ENCODE results near the gene PPFIBP2.

The PPFIBP2 gene

GRCh38 chr11:7528514-7529049 lies 14.8 kb downstream of the PPFIBP2 start:
- DNase-seq, result no peak

- no peak for DNase-seq
These were observed 16.3 kb downstream of the PPFIBP2 start for GRCh38 chr11:7530013-7530640.

DNA sequence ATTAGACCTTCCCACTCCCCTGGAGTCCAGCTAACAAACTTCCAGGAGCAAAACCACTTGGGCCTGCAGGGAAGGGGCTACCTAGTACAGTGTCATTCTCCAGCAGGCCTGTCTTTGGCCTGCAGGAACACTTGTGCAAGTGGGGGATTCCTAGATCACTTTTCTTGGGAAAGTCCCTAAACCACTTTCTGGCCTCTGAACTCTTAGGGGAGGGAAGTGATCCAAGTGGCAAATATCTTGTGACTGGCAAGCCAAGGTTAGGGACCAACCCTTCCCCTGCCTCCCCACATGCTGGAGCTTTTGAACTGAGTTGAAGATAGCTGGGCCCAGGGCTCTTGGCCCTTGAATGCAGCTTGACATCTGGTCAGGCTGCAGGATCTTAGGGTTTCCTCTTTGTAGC lies 17.2 kb downstream of the PPFIBP2 start:
- no peak for DNase-seq

DNA sequence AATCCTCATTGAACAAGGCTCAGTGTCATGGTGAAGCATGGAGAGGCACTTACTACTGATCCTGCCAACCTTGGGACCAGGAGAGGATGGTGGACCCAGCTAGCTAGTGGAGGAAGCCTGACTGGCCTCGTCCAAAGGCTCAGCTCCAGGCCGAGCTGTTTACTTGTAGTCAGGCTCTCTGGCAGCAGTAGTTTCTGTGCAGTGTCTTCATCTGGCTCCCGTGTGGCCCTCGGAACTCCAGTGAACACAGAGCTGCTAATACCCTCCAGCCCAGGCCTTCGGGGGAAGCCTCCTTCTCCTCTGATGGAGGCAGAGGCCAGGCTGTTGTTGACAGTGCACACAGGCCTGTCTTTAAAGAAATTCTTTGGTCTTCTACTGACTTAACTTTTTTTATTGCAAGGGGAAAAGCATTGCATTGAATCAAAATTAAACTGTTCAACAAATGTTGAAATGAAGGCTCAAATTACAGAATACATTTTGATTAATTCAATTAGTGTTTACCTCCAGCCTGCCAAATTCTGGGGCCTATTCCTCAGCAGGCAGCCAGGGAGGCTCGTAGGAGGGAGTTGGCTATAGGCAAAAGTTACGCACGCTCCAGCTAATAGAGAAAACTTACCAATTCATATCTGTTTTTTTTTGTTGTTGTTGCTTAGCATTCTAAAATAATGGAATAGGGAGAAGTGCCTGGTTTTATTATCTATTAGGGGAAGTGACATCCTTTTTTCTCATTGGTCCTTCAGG lies 18.8 kb downstream of the PPFIBP2 start:
- DNase-seq, result no peak

DNA sequence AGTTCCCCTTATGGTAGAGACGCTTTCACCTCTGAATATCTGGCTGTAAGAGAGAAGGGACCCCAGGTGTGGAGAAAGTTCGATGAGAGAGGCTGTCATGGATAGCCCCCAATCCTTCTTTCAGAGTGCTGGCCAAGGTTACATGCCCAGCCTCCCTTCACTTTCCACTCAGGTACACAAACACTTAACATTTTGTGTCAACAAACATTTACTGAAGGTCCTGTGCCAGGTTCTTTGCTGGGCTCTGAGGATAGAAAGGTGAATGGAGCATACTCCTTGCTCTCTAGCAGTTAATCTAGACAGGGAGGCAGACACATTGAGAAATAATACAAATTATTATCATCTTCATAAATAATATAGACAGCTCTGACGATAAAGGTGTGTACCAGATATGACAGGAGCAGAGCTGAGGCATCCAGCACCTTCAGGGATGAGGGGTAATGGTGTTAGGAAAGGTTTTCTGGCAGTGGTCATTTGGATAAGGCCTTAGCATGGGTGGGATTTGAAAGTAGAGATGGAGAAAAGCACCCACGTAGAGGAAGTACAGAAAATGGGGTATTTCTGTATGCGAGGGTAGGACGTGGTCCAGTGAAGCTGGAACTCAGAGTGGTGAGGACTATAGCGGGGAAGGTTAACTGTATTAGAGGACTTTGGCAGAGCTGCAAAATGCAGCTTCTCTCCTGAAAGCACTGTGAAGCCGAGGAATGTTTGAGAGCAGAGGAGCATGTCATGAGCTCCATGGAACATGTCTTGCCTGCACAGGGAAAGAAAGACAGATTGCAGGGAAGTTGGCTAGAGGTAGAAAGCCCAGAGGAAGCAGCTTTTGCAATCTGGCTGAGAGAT lies 19.6 kb downstream of the PPFIBP2 start:
- no peak for DNase-seq

DNA sequence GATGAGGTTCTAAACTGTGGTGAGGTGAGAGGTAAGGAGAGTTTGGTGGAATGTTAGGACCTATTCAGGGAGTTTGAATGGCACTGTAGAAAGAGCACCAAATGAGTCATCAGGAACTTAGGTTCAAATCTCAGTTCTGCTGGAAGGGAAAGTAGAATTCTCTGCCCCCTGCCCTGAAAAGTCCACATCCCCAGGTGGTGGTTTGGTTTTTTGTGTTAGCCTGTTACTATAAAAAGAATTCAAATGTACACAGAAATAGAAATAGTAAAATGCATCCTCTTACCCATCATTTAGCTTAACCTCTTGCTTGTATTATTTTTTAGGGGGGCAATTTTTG lies 20.2 kb downstream of the PPFIBP2 start:
- DNase-seq, result no peak

- DNase-seq, result no peak
These were observed 22.3 kb downstream of the PPFIBP2 start for GRCh38 chr11:7536100-7536499.

DNA sequence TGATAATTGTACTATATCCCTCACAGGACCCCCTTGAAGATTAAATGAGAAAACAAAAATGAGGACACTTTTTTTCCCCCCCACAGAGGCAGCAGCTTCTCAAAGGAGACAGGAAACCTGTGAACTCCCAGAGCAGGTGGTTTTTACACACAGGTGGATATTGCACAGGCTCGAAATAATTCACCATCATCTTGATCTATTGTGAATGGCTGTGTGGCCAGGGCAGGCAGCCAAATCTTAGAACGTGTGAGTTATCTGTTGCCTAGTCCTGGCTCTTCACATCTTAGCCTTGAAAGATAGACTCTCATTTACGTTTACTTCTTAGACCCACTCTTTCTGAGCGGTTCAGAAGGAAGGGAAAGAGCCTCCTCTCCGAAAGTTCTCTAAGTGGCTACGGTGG lies 23.5 kb downstream of the PPFIBP2 start:
- DNase-seq, result no peak

DNA sequence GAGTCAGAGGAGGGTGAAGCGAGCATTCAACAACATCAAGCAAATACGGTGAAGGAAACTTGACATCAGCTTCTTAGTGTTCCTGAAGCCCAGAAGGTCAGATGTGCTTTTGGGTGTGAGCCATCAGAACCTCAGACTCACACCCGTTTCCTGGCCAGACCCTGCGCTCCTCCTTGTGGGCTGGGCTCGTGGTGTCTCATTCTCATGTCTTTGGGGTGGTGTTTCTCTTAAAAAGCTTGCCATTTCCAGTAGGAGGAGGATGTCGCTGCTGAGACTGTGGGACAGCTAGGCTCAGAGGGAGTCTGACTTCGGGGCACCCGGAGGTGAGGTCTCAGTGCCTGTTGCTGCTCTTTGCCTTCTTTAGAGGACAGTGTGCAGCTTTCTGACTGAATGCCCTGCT lies 24.2 kb downstream of the PPFIBP2 start:
- DNase-seq, result no peak

DNA sequence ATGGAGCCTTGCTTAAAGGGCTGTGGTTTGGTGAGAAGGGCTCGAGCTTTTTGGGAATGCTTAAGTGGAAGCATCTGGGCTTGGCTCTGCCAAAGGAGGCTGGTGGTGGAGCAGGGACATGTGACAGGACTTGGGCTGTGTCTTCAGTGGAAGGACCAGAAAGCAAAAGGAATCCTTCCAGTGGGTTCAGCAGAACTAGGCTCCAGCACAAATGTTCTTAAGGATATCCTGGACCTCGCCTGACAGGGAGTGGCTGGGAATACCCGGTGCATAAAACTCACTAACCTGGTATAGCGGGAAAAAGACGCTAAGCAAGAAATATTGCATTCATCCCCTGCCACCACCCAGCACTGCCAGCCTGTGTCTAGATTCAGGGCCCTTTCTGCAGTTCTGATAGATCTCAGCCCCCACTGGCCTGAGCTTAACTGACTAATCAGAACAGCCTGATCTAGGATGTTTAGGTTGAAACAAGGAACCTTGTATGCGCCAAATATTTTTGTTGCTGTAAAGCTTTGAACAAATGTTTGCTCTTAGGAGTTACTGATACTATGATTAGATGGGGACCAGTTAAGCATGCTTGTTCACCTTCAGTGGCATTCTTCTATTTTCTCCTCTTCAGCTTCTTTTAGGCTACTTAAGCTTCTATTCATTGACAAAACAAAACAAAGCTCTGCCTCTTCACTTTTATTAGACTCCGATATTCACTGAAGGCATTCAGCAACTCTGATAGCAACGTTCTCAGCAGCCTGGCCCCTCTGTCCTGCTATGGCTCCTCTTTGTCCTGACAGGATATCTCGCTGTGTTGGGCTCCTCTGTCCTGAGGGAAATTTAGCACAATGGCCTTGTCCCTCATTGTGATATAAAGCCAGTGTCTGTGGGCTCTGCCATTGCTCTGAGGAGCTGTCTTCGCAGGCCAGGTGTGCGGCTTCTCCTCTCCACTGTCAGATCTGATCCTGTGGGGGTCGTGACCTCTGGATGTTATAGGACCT lies 25.0 kb downstream of the PPFIBP2 start:
- no peak for DNase-seq

GRCh38 chr11:7540830-7541555 lies 27.2 kb downstream of the PPFIBP2 start:
- no peak for DNase-seq

- no peak for DNase-seq
These were observed 29.5 kb downstream of the PPFIBP2 start for GRCh38 chr11:7543302-7543701.

DNA sequence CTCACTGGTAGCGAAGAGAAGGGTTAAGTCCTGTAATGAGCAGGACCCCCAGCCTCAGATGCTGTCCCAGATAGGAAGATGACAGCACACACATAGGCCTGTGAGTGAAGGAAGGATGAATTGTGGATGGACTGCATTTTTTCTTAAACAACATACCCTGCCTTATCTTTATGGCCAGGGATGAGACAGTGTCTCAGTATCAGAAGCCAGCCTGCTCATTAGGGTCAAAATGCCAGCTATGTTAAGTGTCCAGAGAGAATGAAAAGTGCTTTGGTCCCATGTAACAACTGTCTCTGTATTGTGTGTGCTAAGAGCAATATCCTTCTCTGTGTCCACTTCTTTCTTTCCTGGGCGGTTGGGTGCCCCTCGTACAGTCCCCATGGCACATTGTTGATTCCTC lies 30.2 kb downstream of the PPFIBP2 start:
- DNase-seq, result no peak

DNA sequence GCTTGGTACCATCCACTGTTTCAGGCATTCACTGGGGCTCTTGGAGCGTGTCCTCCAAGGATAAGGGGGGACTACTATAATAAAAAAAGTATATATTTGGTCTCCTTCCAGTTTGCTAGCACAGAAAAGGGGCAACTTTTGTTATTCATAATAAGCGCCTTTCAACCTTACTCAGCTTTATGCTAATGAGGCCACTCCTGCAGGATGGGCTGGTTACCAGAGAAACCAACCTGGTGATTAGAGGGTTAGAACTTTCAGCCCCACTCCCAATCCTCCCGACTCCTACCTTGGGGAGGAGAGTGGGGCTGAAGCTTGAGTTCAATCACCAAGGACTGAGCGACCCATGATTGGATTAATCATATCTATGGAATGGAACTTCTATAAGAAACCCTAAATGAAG lies 31.8 kb downstream of the PPFIBP2 start:
- DNase-seq, result no peak

GRCh38 chr11:7546324-7546791 lies 32.6 kb downstream of the PPFIBP2 start:
- no peak for DNase-seq

DNA sequence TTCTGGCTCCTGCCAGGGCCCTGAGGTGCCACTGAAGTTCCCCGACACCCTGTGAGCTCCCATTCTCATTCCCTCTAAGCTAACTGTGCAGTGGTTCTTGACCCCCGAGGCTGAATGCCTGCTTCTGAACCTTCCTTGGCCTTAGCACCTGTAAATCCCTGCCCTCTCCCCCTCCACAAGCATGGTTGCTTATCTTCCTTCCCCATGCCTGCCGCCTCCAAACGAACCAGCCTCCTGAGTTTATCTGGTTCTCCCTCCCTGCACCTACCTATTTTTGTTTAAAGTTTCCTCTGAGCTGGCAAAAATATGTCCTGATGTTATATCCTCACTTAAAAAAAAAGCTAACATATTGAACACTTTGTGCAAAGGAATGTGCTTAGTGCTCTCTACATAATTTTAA lies 33.9 kb downstream of the PPFIBP2 start:
- DNase-seq, result no peak

GRCh38 chr11:7548659-7549274 lies 35.0 kb downstream of the PPFIBP2 start:
- no peak for DNase-seq

- DNase-seq, result no peak
These were observed 35.9 kb downstream of the PPFIBP2 start for GRCh38 chr11:7549681-7550080.

GRCh38 chr11:7551571-7551970 lies 37.8 kb downstream of the PPFIBP2 start:
- no peak for DNase-seq

DNA sequence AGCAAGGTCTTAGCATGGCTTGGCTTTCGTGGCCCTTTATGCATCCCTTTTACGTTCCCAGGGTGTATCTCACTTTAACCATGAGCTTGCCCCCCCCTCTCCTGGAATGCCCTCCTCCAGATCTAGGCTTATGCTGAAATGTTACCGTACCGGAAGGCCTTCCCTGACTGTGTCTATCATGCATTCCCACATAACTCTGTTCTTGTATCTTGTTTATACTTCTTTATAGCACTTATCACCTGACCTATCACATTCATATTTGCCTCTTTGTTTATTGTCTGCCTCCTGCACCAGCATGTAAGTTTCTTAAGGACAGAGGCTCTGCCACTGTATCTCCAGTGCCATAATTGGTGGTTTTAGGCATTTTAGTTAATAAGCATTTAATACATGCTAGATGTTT lies 38.9 kb downstream of the PPFIBP2 start:
- DNase-seq, result no peak

- no peak for DNase-seq
These were observed 41.4 kb downstream of the PPFIBP2 start for GRCh38 chr11:7555052-7555699.
